A549 (cell line): ENCODE measurements around the gene UIMC1. TPM values are rescaled to one million over a fixed set of nuclear protein-coding genes. Genes with fewer than 3 reads are reported as not detected.

Experiments
- ATAC-seq, 2 experiments: fragments of 200-7000 bp in 1 of 2; fragments of >200 bp in 1 of 2; cut with Nextera tagmentation in 1 of 2; cut with Tn5 transposase in 1 of 2; 3 replicates each; pipeline versions ENCODE4 v1.8.0 to v1.9.1; 2018 to 2020; ENCODE audit warnings: mild to moderate bottlenecking in 1 of 2, moderate library complexity in 1 of 2
- CTCF ChIA-PET: fragments of 300-600 bp; sonication (Branson Sonifier 250); formaldehyde crosslinking; extraction: SDS; loops from one replicate; lab custom pipeline; 2021; ENCODE audit warnings: antibody characterized with exemption, inconsistent platforms; lab: Yijun Ruan, JAX
- POLR2A ChIA-PET: fragments of 350-600 bp; formaldehyde crosslinking; extraction: SDS; loops from one replicate; lab custom pipeline; 2021; ENCODE audit warnings: antibody characterized with exemption, inconsistent platforms; lab: Yijun Ruan, JAX
- DNase-seq, 2 experiments: peaks; one replicate each; pipeline versions ENCODE4 v3.0.0 to v3.0.0-alpha.2; 2011 to 2016; ENCODE audit warnings: low read depth in 1 of 2, low spot score in 1 of 2
- FAIRE-seq: peaks from 2 replicates; lab custom pipeline; 2011; peaks lifted over from hg19 to GRCh38; lab: Jason Lieb, UNC
- H3K27ac ChIP-seq, 2 experiments: fragments of >200 bp; sonication (Bioruptor Twin); formaldehyde crosslinking; 3 replicates each; pipeline ENCODE4 v1.5.1; 2016 to 2017
- H3K4me1 ChIP-seq: fragments of >200 bp; sonication (Bioruptor Twin); formaldehyde crosslinking; 3 replicates; pipeline ENCODE4 v1.6.1; 2016
- H3K4me2 ChIP-seq: fragments of >200 bp; sonication (Bioruptor Twin); formaldehyde crosslinking; 3 replicates; pipeline ENCODE4 v1.6.1; 2016
- H3K4me3 ChIP-seq: fragments of >200 bp; sonication (Bioruptor Twin); formaldehyde crosslinking; 3 replicates; pipeline ENCODE4 v1.5.1; 2016
- H3K9me3 ChIP-seq: fragments of >200 bp; sonication (Bioruptor Twin); formaldehyde crosslinking; 3 replicates; pipeline ENCODE4 v1.6.1; 2016
- ATOH8 ChIP-seq: fragments of 250-450 bp; sonication (Bioruptor Pico); IDR thresholded peaks from 2 replicates; pipeline ENCODE4 v1.5.0; 2020; ENCODE audit warnings: low read depth, mild to moderate bottlenecking, moderate library complexity
- CBX8 ChIP-seq: fragments of 200-600 bp; sonication (generic); IDR thresholded peaks from 2 replicates; pipeline ENCODE4 v1.6.1; 2016
- CEBPB ChIP-seq, 2 experiments: fragments of >200 bp in 1 of 2; sonication (Bioruptor Twin) in 1 of 2; formaldehyde crosslinking in 1 of 2; IDR thresholded peaks; 2 replicates each; pipeline ENCODE4 v1.6.1; 2012 to 2016
- CHD2 ChIP-seq: fragments of 150-350 bp; IDR thresholded peaks from 2 replicates; pipeline ENCODE4 v1.6.1; 2014; ENCODE audit warnings: low read length; ENCODE audit not compliant: partially characterized antibody
- ELK1 ChIP-seq: fragments of 150-350 bp; IDR thresholded peaks from 2 replicates; pipeline ENCODE4 v1.6.1; 2014; ENCODE audit warnings: low read depth, mild to moderate bottlenecking, low read length
- FOSB ChIP-seq: fragments of 250-450 bp; sonication (Bioruptor Pico); IDR thresholded peaks from 2 replicates; pipeline ENCODE4 v1.5.0; 2020; ENCODE audit warnings: mild to moderate bottlenecking, moderate library complexity
- FOSL2 ChIP-seq, 2 experiments: fragments of 450-650 bp in 1 of 2; fragments of >200 bp in 1 of 2; sonication (Bioruptor Twin) in 1 of 2; formaldehyde crosslinking; IDR thresholded peaks; 2 replicates each; pipeline versions ENCODE4 v1.5.0 to v1.6.1; 2016 to 2020; ENCODE audit warnings: mild to moderate bottlenecking in 1 of 2, moderate library complexity in 1 of 2
- GATA3 ChIP-seq: IDR thresholded peaks from 2 replicates; pipeline ENCODE4 v1.6.1; 2012; ENCODE audit warnings: borderline replicate concordance
- HDAC2 ChIP-seq: fragments of 200-600 bp; sonication (generic); IDR thresholded peaks from 2 replicates; pipeline ENCODE4 v1.6.1; 2016
- HEYL ChIP-seq: fragments of 250-450 bp; sonication (Bioruptor Pico); IDR thresholded peaks from 2 replicates; pipeline ENCODE4 v1.8.0; 2021; ENCODE audit warnings: mild to moderate bottlenecking, moderate library complexity
- HOXA7 ChIP-seq: fragments of 250-450 bp; sonication (Bioruptor Pico); IDR thresholded peaks from 2 replicates; pipeline ENCODE4 v1.5.0; 2020; ENCODE audit warnings: mild to moderate bottlenecking, moderate library complexity
- HOXB13 ChIP-seq: fragments of 250-450 bp; sonication (Bioruptor Pico); IDR thresholded peaks from 2 replicates; pipeline ENCODE4 v1.5.0; 2020; ENCODE audit warnings: low read depth, mild to moderate bottlenecking, moderate library complexity
- JUN ChIP-seq, 2 experiments: fragments of >200 bp; sonication (Bioruptor Twin); formaldehyde crosslinking; IDR thresholded peaks; 2 replicates in 1 of 2; 3 replicates in 1 of 2; pipeline ENCODE4 v1.6.1; 2016 to 2017
- JUNB ChIP-seq: fragments of >200 bp; sonication (Bioruptor Twin); formaldehyde crosslinking; IDR thresholded peaks from 2 replicates; pipeline ENCODE4 v1.6.1; 2016
- KDM1A ChIP-seq: fragments of 200-600 bp; sonication (generic); IDR thresholded peaks from 2 replicates; pipeline ENCODE4 v1.6.1; 2016; ENCODE audit warnings: low read depth, mild to moderate bottlenecking
- MAZ ChIP-seq: fragments of 150-350 bp; IDR thresholded peaks from 2 replicates; pipeline ENCODE4 v1.6.1; 2014; ENCODE audit warnings: antibody characterized with exemption, low read depth, low read length, borderline replicate concordance
- NFE2L2 ChIP-seq: fragments of 150-350 bp; conservative IDR thresholded peaks from 2 replicates; pipeline ENCODE4 v1.6.1; 2014; ENCODE audit warnings: low read length
- NPAS2 ChIP-seq: fragments of 250-450 bp; sonication (Bioruptor Pico); IDR thresholded peaks from 2 replicates; pipeline ENCODE4 v1.8.0; 2022; ENCODE audit warnings: mild to moderate bottlenecking, moderate library complexity, borderline replicate concordance
- PBX3 ChIP-seq: IDR thresholded peaks from 2 replicates; pipeline ENCODE4 v1.6.1; 2012
- PHF8 ChIP-seq: fragments of 200-600 bp; sonication (generic); IDR thresholded peaks from 2 replicates; pipeline ENCODE4 v1.6.1; 2016; ENCODE audit warnings: low read depth, mild to moderate bottlenecking, antibody characterized with exemption, moderate library complexity, borderline replicate concordance
- REST ChIP-seq: fragments of 200-600 bp; sonication (generic); IDR thresholded peaks from 2 replicates; pipeline ENCODE4 v1.6.1; 2016; ENCODE audit warnings: antibody characterized with exemption, mild to moderate bottlenecking, moderate library complexity
- RNF2 ChIP-seq: fragments of 200-600 bp; sonication (generic); IDR thresholded peaks from 2 replicates; pipeline ENCODE4 v1.6.1; 2016; ENCODE audit warnings: low read depth, mild to moderate bottlenecking, antibody characterized with exemption, moderate library complexity, borderline replicate concordance
- SMC3 ChIP-seq: fragments of >200 bp; sonication (Bioruptor Twin); formaldehyde crosslinking; IDR thresholded peaks from 3 replicates; pipeline ENCODE4 v1.6.1; 2018; ENCODE audit warnings: inconsistent platforms
- SREBF2 ChIP-seq: fragments of 450-650 bp; IDR thresholded peaks from 2 replicates; pipeline ENCODE4 v1.6.1; 2014; ENCODE audit warnings: mild to moderate bottlenecking, moderate library complexity
- TFCP2L1 ChIP-seq: fragments of 250-450 bp; sonication (Bioruptor Pico); IDR thresholded peaks from 2 replicates; pipeline ENCODE4 v1.5.0; 2021; ENCODE audit warnings: mild to moderate bottlenecking
- TP53 ChIP-seq: fragments of 250-450 bp; sonication (Bioruptor Pico); IDR thresholded peaks from 2 replicates; pipeline ENCODE4 v1.5.0; 2021; ENCODE audit warnings: mild to moderate bottlenecking, moderate library complexity
- USF2 ChIP-seq: fragments of 450-650 bp; IDR thresholded peaks from 2 replicates; pipeline ENCODE4 v1.6.1; 2014; ENCODE audit warnings: antibody characterized with exemption
- ZC3H11A ChIP-seq: fragments of 450-650 bp; IDR thresholded peaks from 2 replicates; pipeline ENCODE4 v1.6.1; 2014; ENCODE audit warnings: antibody characterized with exemption, mild to moderate bottlenecking
- ZFP36 ChIP-seq: fragments of 450-650 bp; IDR thresholded peaks from 2 replicates; pipeline ENCODE4 v1.6.1; 2014; ENCODE audit warnings: borderline replicate concordance; ENCODE audit not compliant: partially characterized antibody
- ZSCAN20 ChIP-seq: fragments of 250-450 bp; sonication (Bioruptor Pico); IDR thresholded peaks from 2 replicates; pipeline ENCODE4 v1.8.0; 2022; ENCODE audit warnings: mild to moderate bottlenecking, moderate library complexity
- WGBS: methylation state at CpG from one replicate; pipeline ENCODE4 v1.1.6; 2017; ENCODE audit errors: missing lambda C conversion rate; 5-methylcytosine and 5-hydroxymethylcytosine counted together
- polyA plus RNA-seq, 4 experiments: library from polyadenylated mRNA; depleted of rRNA in 3 of 4; stranded (reverse); fragments of >200 nt; fragmentation: RNase III in 1 of 4; extraction: RNeasy Plus Mini Kit Qiagen cat#74134 plus additional on column Dnase treatment in 1 of 4; gene quantifications; 2 replicates in 3 of 4; 3 replicates in 1 of 4; pipeline ENCODE4 v1.2.3, GENCODE V29; 2011 to 2017

Gene UIMC1
- polyA plus RNA-seq, 2 of the 4 experiments (the other 2 are of a cell fraction) = 47.8 to 52.5 TPM

- ATAC-seq (no peak), FAIRE-seq (no peak), DNase-seq (peak in 1 of 2 experiments; percentile 13)
- 65% methylated on average over 2 of the region's 2 CpGs for WGBS
- POLR2A ChIA-PET = no interaction called here
- Histone ChIP-seq H3K4me2 (no peak overlapping the region), H3K27ac (no peak overlapping the region), H3K4me3 (no peak overlapping the region), H3K4me1 (peaks cover 8% of the 10 kb centered on the region), H3K9me3 (no peaks in the 10 kb centered on the region)
- CTCF ChIA-PET = interaction anchor here (1.8 to 2.3 kb wide), 2 partner anchors 53 to 68 kb away, joined by 5 read pairs; partner anchors contain the start of gene FGFR4
- TF ChIP-seq CHD2 (no peak), NFE2L2 (no peak), CBX8 (no peak), REST (no peak), CEBPB (IDR thresholded peaks at IDR 0.05) (no peak), ATOH8 (CRISPR knock-in tag) (no peak), HDAC2 (no peak), ELK1 (no peak), KDM1A (no peak), GATA3 (no peak), PHF8 (no peak), HEYL (CRISPR knock-in tag) (no peak), NPAS2 (no peak), FOSB (CRISPR knock-in tag) (no peak), PBX3 (no peak), JUNB (no peak), JUN (IDR thresholded peaks at IDR 0.05) (no peak), TP53 (no peak)
- TF ChIP-seq, all 56 proteins: peak for 0
Measured at GRCh38 chr5:177018341-177018740, 11.8 kb upstream of the UIMC1 start.

GRCh38 chr5:177015156-177015555 is 8.6 kb upstream of the UIMC1 start:
- ATAC-seq = no peak
- no peak for DNase-seq
- no peak overlapping the region for H3K4me3 ChIP-seq
- H3K27ac ChIP-seq = no peak overlapping the region
- no peaks in the 10 kb centered on the region for H3K9me3 ChIP-seq
- H3K4me2 ChIP-seq = no peak overlapping the region
- 88% methylated on average over 4 of the region's 4 CpGs for WGBS
- no peaks in the 10 kb centered on the region for H3K4me1 ChIP-seq
- POLR2A ChIA-PET = no interaction called here
- FAIRE-seq = no peak
- TF ChIP-seq HOXB13 (CRISPR knock-in tag) (no peak), SMC3 (no peak), NPAS2 (no peak), SREBF2 (no peak), MAZ (no peak), CEBPB (IDR thresholded peaks at IDR 0.05) (no peak), USF2 (no peak), ELK1 (no peak), RNF2 (no peak), TFCP2L1 (no peak), ZFP36 (no peak), KDM1A (no peak), ZSCAN20 (CRISPR knock-in tag) (no peak), FOSL2 (IDR thresholded peaks at IDR 0.05) (no peak), FOSL2 (CRISPR knock-in tag; IDR thresholded peaks at IDR 0.05) (no peak), HOXA7 (no peak), ZC3H11A (no peak)
- CTCF ChIA-PET = interaction anchor here (1.3 kb wide), 1 partner anchor 9 kb away, joined by 5 read pairs; the partner anchor contains the start of gene UIMC1
